Esophagus muscularis mucosa (tissue), 4 donors: ENCODE results near the gene GJB4.

Source experiments
- CTCF ChIP-seq, 3 experiments: fragments of 200-600 bp in 2 of 3; fragments of 450-650 bp in 1 of 3; sonication (generic) in 2 of 3; IDR thresholded peaks; one replicate each; pipeline ENCODE4 v1.5.1; 2017 to 2019; ENCODE audit warnings: antibody characterized with exemption in 3 of 3, mild to moderate bottlenecking in 2 of 3, moderate library complexity in 1 of 3
- EP300 ChIP-seq: sonication (generic); formaldehyde crosslinking; IDR thresholded peaks from one replicate; pipeline ENCODE4 v1.6.1; 2017; ENCODE audit warnings: antibody characterized with exemption
- POLR2A ChIP-seq: fragments of 450-650 bp; IDR thresholded peaks from one replicate; pipeline ENCODE4 v1.6.1; 2017; ENCODE audit warnings: antibody characterized with exemption, moderate library complexity, mild to moderate bottlenecking, low read depth

GRCh38 chr1:34780528-34780927 lies 21.0 kb downstream of the GJB4 start:
- no peak for TF ChIP-seq CTCF (IDR thresholded peaks at IDR 0.05)
- TF ChIP-seq EP300, result no peak
- TF ChIP-seq POLR2A, result no peak
